HepG2 (cell line): Measurements from ENCODE around the gene ELF1. TPM values are rescaled to one million over a fixed set of nuclear protein-coding genes. Genes with fewer than 3 reads are reported as not detected.

ENCODE experiments used
- ARID5B ChIP-seq: IDR thresholded peaks from 2 replicates; pipeline ENCODE4 v1.4.0; 2020; ENCODE audit warnings: mild to moderate bottlenecking, missing genetic modification reagents
- ATF2 ChIP-seq: sonication (generic); formaldehyde crosslinking; IDR thresholded peaks from 2 replicates; pipeline ENCODE4 v1.4.0; 2020; ENCODE audit warnings: missing genetic modification reagents
- BRCA1 ChIP-seq: sonication (generic); formaldehyde crosslinking; IDR thresholded peaks from 2 replicates; pipeline ENCODE4 v1.4.0; 2020; ENCODE audit warnings: missing genetic modification reagents
- MTF1 ChIP-seq: sonication (generic); formaldehyde crosslinking; IDR thresholded peaks from 2 replicates; pipeline ENCODE4 v1.5.0; 2020; ENCODE audit warnings: missing genetic modification reagents
- MXD4 ChIP-seq: IDR thresholded peaks from 2 replicates; pipeline ENCODE4 v1.6.1; 2016; ENCODE audit warnings: mild to moderate bottlenecking, missing biosample characterization, missing genetic modification reagents
- NFRKB ChIP-seq: fragments of 450-650 bp; IDR thresholded peaks from 2 replicates; pipeline ENCODE4 v1.6.1; 2017
- NKX3-1 ChIP-seq: sonication (generic); formaldehyde crosslinking; IDR thresholded peaks from 2 replicates; pipeline ENCODE4 v1.5.0; 2020; ENCODE audit warnings: missing genetic modification reagents
- PREB ChIP-seq: sonication (generic); formaldehyde crosslinking; IDR thresholded peaks from 2 replicates; pipeline ENCODE4 v1.4.0; 2020; ENCODE audit warnings: missing genetic modification reagents
- SIN3B ChIP-seq: fragments of 150-350 bp; IDR thresholded peaks from 2 replicates; pipeline ENCODE4 v1.6.1; 2014; ENCODE audit warnings: low read length
- TCF7L2 ChIP-seq: IDR thresholded peaks from 2 replicates; pipeline ENCODE4 v1.6.1; 2011; ENCODE audit warnings: mild to moderate bottlenecking, low read depth, low read length, moderate library complexity
- TERF1 ChIP-seq: sonication (generic); formaldehyde crosslinking; IDR thresholded peaks from 2 replicates; pipeline ENCODE4 v1.8.0; 2022; ENCODE audit warnings: mild to moderate bottlenecking, missing genetic modification reagents, moderate library complexity
- ZBTB7B ChIP-seq: sonication (generic); formaldehyde crosslinking; IDR thresholded peaks from 2 replicates; pipeline ENCODE4 v1.4.0; 2020; ENCODE audit warnings: missing genetic modification reagents
- ZFP1 ChIP-seq: IDR thresholded peaks from 2 replicates; pipeline ENCODE4 v1.6.1; 2016
- ZNF235 ChIP-seq: sonication (generic); formaldehyde crosslinking; IDR thresholded peaks from 2 replicates; pipeline ENCODE4 v1.8.1; 2023; ENCODE audit warnings: mild to moderate bottlenecking, missing genetic modification reagents, borderline replicate concordance
- ZNF33B ChIP-seq: sonication (generic); formaldehyde crosslinking; IDR thresholded peaks from 2 replicates; pipeline ENCODE4 v1.5.1; 2020; ENCODE audit warnings: mild to moderate bottlenecking, missing genetic modification reagents
- ZNF609 ChIP-seq: sonication (generic); formaldehyde crosslinking; IDR thresholded peaks from 2 replicates; pipeline ENCODE4 v1.4.0; 2020; ENCODE audit warnings: mild to moderate bottlenecking, missing genetic modification reagents, borderline replicate concordance
- ZNF772 ChIP-seq: sonication (generic); formaldehyde crosslinking; IDR thresholded peaks from 2 replicates; pipeline ENCODE4 v1.5.0; 2020; ENCODE audit warnings: mild to moderate bottlenecking, missing genetic modification reagents
- polyA plus RNA-seq, 8 experiments: library from polyadenylated mRNA; depleted of rRNA in 3 of 8; stranded (reverse) in 7 of 8; unstranded in 1 of 8; fragments of >200 nt; fragmentation: Illumina TruSeq in 4 of 8; extraction: Trizol in 4 of 8; gene quantifications; 2 replicates each; pipeline versions ENCODE4 v1.2.1 to v1.2.3, GENCODE V29; 2011 to 2016; ENCODE audit warnings: low read depth in 4 of 8, missing spikeins in 1 of 8, mixed read lengths in 1 of 8; ENCODE audit not compliant: insufficient read depth in 1 of 8
- total RNA-seq, 5 experiments: library from RNA; depleted of rRNA; stranded (reverse); fragments of >200 nt; fragmentation: Illumina TruSeq; extraction: Trizol; gene quantifications; 2 replicates each; pipeline ENCODE4 v1.2.3, GENCODE V29; 2016; ENCODE audit warnings: low read depth in 1 of 5

ELF1 gene
- total and polyA plus RNA-seq, 2 of the 13 experiments (the other 11 are each of a cell fraction or from before 2014, with no cell fraction given) = 24.6 to 71.5 TPM

GRCh38 chr13:41008349-41008980, 10.7 kb downstream of the ELF1 start (continued):
- TF ChIP-seq ATF2 (CRISPR knock-in tag) = peak; percentile 74; the same call in 1 of the 2 replicates
- TF ChIP-seq ZNF609 (CRISPR knock-in tag) = peak; percentile 63; the same call in 1 of the 2 replicates
- no peak for TF ChIP-seq NKX3-1 (CRISPR knock-in tag)
- no peak for TF ChIP-seq MXD4 (CRISPR knock-in tag)
- no peak for TF ChIP-seq TERF1 (CRISPR knock-in tag)
- TF ChIP-seq MTF1 (CRISPR knock-in tag) = no peak
- no peak for TF ChIP-seq SIN3B
- peak; percentile 79 for TF ChIP-seq TCF7L2
- no peak for TF ChIP-seq ZNF772
- peak; percentile 95 for TF ChIP-seq ARID5B (CRISPR knock-in tag)
- TF ChIP-seq ZNF33B (CRISPR knock-in tag) = no peak
- no peak for TF ChIP-seq ZNF235 (CRISPR knock-in tag)
- no peak for TF ChIP-seq ZFP1 (CRISPR knock-in tag)
- TF ChIP-seq BRCA1 (CRISPR knock-in tag) = peak; percentile 62; the same call in 1 of the 2 replicates
- TF ChIP-seq NFRKB = no peak
- no peak for TF ChIP-seq PREB (CRISPR knock-in tag)
- TF ChIP-seq ZBTB7B (CRISPR knock-in tag) = 0 out of 2 replicates have a peak, but pooled peaks have one; percentile 28
